GM18873 (cell line): ENCODE results near the gene ANKRD22.
A peak's percentile ranks its signal among the peaks of the same experiment; 100 is the strongest.

Experiments used
- ATAC-seq: cut with Tn5 transposase; IDR thresholded peaks from one replicate; pipeline ENCODE4 v1.9.1; 2021; ENCODE audit warnings: mild to moderate bottlenecking, moderate library complexity, moderate number of reproducible peaks; ENCODE audit not compliant: unreplicated experiment, low FRiP score

The ANKRD22 gene

DNA sequence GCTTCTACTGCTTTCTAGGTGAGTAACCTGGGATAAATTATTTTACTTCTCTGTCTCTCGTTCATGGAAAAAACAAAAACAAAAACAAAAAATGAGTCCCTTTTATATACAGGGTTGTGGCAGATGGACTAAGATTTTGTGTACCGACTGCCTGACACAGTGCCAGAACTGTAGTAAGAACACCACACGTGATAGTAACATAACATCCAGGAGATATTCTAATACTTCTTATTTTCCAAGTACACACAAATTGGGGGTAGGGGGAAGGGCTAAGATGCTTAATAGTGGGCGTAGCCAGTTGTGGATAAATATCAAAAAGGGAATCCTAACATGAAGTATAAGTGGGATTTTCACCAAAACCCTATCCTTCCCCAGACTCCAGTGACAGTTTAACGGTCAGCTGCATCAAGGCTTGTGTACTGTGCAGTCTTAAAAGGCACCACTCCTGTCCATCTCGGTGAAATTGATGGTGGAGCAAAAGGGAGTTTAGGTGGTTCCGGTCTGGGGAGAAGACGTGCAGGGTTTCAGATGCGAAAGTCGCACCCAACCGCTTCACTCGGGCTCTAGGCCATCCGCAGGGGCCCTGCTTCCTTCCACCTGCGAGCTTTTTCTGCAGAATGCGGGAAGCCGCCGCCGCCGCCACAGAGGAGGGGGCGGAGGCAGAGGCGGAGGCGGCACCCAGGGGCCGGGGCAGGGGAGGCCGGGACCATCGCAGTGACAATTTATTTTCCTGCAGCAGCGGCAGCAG is 28.1 kb upstream of the ANKRD22 start, which contains the start of gene STAMBPL1:
STAMBPL1 (plus strand) TSS at position 712 of the 748 bp plus-strand sequence. CDS start 21,464 bp downstream, outside the sequence.
- peak; percentile 32 for ATAC-seq

DNA sequence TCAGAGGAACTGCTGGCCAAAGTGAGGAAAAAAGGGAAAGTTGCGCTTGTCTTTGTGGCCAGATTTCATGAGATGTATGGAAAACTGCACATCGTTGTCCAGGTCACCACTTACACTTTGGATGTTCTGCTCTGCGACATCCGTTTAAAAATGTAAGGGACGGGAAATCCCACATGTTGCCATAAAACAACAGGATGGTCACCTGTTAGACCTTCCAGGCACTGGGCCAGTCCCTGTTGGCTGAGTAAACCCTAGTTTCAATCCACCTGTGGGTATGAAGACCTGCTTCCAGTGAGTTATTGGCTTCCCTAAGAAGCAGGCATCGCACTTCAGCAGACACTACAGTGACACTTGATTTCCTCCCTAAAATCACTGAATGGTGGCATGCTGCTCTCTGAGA is 25.7 kb upstream of the ANKRD22 start:
- no peak for ATAC-seq

DNA sequence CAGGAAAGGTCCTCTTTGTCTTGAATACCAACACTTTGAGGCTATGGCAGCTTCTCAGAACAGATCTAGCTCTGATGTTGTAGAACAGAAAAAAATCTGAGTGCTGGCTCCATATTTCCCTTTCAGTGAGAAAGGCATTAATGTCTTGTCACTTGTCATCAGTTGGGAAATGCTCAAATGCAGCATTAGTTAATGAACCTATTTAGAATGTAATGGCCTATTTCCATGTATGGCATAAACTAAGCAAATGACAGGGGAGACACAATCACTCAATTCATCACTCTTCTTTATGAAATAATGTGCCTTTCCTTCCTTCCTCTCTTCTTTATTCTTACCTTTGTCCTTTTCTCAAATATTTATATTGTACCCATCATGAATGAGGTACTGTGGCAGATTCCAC is 23.4 kb upstream of the ANKRD22 start:
- no peak for ATAC-seq

DNA sequence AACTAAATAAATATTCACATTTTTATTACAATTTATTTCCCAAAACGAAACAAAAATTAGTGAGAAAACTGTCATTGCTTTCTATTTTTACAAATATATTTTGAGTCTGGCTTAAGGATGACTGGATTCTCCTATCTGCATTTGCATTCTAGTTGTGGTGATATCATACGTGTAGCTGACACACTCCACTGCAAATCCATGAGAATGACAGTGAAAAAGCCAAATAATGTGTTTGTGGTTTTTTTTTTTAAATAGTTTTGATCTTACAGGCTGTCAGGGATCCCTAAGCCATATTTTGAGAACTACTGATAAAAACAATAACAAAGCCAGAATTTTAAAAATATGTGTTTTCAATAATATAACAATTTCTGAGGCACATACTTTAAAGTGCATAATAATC is 22.6 kb upstream of the ANKRD22 start:
- no peak for ATAC-seq

DNA sequence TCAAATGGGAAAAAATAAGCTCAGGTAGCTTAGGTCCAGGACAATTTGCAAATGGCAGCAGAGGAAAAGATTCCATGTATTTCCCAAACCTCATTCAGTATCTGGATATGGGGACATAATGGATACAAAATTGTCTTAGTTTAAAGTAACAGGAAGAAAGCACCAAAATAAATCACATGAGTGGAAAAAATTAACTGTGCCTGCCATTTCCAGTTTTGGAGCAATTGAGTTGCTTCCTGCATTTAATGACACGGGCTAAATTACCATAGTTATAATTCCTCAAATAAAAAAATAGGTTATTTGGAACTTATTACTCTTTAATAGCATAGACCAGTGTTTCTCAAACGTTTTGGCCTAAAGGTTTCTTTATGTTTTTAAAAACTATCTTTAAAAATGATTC is 22.1 kb upstream of the ANKRD22 start:
- no peak for ATAC-seq

DNA sequence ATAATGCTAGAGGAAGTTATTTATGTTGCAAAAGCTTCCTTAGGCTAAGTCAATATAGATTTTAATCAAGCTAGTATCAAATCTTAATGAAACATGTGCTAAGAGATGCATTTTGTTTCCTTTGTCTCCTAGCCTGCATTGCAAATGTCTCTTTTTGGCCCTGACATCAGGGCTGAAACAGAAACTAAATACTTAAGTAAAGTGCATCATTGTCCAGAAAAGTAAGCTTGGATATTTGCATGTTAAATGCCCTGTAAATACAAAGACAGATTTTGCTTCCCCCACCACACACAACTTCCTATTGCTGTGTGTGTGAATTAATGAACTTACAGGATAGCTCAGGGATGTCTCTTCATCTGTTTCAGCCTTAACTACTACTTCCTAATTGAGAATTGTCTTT is 18.4 kb upstream of the ANKRD22 start:
- ATAC-seq: no peak

DNA sequence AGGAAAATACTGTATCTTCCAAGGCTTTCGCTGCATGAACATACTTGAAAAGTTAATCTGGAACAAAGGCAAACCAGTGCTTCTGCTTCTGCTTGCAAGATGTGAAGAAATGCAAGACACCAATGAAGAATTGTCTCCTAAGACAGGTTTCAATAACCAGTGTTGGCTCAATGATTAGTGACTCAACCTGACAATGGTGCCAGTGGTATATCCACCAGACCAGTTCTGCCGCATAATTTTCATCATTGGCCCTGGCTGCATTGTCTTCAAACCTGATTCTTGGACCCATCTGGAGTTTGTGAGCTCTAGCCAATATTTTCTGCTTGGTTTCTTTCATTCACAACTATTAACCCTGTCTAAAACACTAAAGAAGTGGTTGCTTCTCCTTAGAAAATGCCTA is 14.8 kb upstream of the ANKRD22 start:
- no peak for ATAC-seq

DNA sequence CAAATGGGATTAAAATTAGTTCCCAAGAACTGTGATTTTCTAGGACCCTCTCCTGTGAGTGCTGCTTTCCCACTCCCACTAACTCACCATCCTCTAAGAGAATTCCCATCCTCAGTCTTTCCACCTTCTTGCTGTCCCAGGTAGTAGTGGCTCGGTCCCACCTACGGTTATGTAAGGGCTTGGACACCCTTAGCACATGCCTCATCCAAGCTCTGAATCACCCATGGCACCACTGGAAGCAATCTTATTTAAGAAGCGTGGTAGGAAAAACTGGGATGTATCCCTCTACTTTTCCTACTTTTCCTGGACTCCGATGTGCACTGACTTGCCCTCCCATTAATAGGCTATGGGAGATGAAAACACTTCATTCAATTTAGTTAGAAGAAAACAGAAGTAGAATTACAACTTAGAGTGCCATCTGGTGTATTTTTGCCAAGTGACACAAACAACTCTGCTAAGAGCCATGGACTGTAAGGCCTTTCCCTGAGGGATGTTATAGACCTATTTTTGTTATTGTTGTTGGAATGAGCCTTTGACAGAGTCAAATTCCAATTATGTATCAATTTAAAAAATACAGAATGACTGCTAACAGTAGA is 13.7 kb upstream of the ANKRD22 start:
- no peak for ATAC-seq

DNA sequence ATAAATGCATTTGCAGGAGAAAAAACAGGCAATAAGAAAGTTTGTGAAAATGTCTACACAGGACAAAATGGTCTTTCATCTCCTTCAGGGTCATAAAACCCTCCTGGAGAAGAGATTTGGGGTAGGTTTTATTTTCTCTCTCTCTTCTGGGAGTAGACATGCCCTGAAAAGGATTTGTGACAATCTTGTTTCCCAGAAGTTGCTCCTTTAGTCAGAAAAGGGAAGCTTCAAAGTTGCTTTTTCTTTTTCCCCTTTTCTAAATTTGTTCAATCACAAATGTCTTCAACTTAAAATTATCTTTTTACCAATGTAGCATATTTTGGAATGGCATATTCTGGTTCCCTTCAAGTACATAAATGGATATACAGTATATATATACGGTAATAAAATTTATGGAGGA is 9.4 kb upstream of the ANKRD22 start:
- no peak for ATAC-seq

DNA sequence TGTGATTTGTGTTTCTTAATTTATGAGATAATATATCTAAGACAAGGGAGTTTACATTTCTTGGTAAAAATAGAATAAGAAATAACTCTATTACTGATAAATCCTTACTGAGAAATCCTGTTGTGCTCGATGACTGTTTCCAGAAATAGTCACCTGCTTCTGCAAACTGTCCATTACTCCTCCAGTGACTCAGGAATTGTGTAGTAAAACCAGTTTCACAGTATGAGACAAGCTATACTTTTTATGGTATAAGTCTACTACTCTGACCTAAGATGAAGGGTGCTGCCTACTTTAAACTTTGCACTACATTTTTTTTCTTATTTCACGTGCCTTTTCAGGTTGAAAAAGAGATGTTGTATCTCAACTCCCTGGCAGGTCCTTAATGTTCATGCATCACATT is 6.8 kb upstream of the ANKRD22 start:
- ATAC-seq: no peak

DNA sequence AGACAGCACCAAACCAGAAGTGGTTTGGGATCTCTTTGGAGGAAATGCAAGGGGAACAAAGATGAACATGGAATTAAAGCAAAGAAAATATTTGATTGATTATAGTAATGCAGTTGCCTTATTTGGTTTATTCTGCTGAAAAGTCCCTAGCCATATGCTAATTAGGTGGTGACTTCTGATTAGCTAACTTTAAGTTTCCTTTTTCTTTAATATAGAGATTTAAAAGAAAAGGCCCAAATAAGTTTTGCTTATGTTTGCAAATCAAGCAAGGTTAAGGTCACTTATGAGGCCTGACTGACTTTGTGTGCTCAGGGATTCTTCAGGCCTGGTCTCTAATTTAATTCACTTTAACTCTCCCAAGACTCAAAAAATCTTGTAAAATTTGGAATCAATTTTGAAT is 6.2 kb upstream of the ANKRD22 start:
- no peak for ATAC-seq

DNA sequence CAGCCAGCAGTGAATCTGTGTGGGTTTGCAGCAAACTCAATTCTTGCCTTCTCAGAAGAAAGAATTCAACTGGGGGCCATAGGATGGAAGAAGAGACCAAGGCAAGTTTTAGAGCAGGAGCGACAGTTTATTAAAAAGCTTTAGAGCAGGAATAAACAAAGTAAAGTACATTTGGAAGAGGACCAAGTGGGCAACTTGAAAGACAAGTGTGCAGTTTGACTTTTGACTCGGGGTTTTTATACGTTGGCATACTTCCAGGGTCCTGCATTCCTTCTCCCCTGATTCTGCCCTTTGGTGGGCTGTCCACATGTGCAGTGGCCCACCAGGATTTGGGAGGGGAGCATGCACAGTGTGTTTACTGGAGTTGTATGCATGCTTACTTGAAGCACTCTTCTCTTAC is 3.0 kb upstream of the ANKRD22 start:
- ATAC-seq: no peak

DNA sequence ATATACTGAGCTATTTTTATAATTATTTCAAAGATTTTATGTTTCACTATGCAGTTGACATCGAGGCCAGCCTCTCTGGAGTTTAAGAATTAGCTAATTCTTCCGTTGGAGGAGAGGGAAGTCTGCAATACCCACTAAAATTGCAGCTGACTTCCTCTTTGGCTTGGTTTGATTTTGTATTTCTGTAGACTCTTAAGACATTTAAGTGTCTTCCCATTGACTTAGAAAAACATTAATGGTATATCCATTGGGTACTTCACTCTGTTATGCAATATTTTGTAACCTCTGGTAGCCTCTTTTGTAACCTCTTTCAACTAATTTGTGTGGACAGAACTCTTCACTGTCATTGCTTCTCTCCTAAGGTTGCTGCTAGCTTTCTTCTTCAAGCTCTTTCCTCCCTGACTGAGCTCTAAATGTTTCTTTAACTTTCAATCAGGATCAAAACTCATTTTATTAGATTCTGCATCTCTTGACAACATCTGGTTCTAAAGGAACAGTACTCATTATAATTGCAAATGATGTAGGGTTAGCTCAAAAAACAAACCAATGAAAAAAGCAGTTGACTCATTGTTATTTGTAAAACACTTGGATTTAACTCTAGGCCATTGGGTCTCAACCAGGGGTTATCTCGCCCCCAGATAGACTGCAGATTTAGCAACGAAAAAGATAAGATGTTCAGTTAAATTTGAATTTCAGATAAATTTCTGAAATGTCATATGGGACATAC is 1.7 kb upstream of the ANKRD22 start:
- ATAC-seq: no peak

DNA sequence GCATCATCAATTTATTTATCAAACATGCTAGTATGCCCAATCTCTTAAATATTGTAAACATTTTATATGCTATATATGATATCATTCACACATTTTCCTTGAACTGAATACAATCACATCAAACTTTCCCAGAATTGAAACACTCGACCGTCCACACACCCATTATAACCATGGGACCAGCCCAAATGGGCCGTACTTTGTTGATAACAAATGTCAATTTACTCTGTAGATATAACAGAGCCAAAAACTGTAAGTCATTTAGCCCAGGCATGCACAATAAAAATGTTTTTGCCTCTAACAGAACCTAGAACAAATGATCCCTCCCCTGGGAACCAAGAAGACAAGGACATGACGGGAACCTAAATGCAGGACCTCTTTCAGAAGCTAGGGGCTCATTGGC is 683 bp upstream of the ANKRD22 start:
- ATAC-seq: no peak

DNA sequence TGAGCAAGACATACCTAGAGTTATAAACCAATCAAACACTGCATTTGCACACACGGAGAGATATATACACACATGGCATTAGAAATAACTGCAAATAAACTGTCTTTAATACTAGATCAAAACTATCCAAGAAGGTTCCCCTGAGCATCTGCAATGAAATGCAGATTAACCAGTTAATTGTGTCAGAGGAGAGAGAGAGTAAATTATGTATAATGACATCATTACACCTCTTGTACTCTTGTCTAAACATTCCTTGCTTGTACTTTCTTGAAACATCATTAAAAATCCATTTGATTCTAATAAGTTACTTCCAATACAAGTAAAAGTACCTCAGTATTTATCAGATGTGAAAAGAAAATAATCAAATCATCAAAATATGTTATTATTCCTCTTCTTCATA is 932 bp downstream of the ANKRD22 start:
- ATAC-seq: no peak

DNA sequence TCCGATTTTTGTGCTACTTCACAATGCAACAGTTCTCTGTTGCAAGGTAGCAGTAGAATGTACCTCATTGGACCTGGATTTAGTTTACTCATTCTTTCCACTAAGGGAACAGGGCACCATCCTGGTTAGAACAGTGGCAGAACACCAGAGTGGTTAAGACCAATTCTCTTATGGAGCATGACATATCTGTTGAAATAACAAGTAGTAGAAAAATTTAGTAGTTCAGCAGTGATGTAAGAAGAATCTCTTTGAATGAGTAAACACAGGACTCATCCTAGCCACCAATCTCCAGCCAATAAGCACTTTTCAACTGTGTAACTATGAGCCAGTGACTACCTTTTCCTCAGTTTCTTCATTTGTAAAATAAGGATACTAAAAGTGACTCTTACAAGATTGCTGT is 2.4 kb downstream of the ANKRD22 start:
- ATAC-seq: no peak

DNA sequence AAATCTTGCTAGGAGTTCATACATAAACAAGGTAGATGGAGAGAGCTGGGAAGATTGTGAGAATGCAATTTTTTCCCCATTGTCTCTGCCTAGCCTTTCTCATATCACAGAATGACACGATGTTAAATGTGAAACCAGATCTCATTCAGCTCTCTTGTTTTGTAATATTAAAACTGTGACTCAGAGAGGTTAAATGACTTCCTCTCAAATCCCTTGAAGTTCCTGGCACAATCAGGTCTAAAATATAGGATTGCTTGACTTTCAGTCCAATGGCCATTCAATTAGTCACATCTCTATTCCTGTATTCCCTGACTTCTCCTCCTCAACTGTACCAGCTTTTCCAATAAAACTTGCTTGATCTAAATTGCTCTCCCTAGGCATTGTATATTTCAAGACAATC is 3.1 kb downstream of the ANKRD22 start:
- no peak for ATAC-seq

DNA sequence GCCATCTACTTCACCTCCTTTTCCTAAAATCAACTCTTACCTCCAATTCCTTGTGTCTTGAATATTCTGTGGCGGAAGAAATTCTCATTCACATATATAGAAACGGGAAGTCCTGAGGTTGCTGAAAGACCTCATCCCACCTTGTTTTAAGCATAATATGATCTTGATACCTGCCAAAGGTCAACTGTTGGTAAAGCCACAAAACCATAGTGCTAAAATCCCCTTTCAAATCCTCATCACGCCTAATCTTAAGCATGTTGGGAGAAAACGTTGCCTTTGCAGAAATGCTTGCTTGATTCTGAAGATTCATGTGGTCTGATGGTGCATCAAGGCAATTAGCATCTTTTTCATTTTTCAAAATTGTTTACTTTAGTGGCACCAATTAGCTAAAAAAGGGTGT is 8.5 kb downstream of the ANKRD22 start:
- ATAC-seq: no peak

DNA sequence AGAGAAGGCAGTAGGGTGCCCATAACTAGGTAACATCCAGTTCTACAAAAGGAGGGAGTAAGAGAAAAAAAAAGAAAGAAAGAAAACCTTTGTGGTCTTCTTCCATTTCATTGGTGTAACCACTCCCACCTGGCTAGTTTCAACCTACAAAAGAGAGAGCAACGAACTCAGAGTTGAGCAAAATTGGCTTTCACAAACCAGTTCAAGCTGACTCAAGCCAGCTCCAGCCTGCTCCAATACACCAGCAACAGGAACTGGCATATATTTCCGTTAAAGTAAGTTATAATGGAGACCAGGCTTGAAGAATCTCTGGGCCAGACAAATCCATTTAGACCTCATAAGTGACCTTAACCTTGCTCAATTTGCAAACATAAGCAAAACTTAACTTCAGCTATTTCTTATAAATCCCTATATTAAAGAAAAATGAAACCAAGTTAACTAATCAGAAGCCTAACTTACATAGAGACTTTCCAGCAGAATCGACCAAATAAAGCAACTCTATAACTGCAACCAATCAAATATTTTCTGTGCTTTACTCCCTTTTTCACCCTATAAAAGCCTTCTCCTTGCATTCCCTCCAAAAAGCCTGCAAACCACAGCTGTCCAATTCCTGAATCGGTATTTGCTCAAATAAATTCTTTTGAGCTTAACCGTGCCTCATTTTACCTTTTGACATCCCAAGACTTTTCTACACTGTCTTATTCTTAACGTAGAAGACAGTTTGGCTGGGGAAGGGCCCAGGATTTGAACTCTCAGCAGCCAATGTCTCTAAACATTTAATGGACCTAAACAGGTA is 10.1 kb downstream of the ANKRD22 start:
- ATAC-seq: no peak

DNA sequence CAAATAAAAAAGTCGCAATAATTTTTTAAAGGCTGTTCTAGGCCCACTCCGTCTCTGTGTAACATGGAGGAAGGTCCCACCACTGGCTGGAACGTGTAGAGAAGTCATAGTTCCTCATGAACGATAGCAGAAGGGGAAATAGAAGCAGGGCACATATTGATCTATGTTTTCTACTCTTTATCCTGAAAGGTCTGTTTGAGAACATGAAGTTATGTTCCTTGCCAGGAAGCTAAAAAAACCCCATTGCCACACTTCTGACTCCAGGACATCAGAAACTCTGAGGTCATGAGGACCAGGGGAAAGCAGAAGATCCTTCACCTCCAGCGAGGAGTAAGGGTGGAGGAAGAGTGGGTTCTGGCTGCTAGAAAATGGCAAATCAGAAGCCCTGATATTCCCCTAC is 10.8 kb downstream of the ANKRD22 start:
- ATAC-seq: no peak

DNA sequence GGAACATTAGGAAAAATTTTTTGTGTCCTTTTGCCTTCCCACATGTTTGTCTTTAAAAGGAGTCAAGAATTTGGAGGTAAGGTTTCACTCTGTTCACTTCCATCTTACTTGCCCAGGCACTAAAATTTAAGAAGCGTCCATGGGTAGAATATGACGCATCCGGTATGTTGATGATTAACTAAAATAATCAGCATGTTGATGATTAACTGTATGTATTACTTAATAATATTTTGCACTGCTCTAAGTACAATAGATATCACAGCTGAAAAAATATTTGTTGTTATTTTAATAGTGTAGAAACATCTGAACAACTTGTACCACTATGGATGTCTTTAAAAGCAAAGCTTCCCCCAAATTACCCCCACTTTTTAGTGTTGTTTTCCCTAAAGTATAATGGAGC is 11.5 kb downstream of the ANKRD22 start:
- ATAC-seq: no peak
